ENCODE data around the gene KLHL6.

Gene KLHL6

DNA sequence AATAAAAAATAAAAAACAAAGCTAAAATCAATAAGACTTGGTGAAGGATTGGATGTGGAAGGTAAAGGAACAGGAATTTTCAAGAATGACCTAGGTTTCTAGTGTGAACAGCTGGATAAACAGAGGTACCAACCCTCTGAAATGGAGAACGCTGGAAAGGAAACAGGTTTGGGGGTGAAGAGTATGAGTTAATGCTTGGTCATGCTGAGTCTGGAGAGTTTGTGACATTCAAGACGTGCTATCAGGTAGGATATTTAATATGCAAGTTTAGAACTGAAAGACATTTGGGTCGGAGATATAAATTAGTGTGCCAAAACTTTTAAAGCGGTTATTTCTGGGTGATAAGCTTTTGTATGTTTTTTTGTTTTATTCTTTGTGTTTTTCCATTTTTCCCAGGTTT, 11.4 kb upstream of the KLHL6 start:
- DNase-seq (ENCODE audit: low read depth) = no peak

- DNase-seq (ENCODE audit: low read depth) = no peak
Observed at GRCh38 chr3:183564046-183564445, 8.5 kb upstream of the KLHL6 start.

DNA sequence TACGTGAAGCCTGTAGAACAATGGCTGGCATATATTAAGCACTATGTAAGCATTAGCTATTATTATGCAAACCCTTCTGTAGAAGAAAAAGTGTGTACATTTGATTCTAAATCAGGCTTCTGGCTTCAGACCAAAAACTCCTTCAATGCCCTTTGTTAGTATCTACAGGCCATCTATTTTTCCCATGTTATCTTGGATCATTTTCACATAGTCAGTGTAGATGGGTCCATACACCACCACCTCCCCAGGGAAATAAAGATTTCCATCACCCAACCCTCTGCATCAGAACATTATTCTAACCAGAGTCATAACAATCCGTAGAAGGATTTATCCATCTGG, 8.0 kb upstream of the KLHL6 start:
- DNase-seq (ENCODE audit: low read depth) = no peak

DNA sequence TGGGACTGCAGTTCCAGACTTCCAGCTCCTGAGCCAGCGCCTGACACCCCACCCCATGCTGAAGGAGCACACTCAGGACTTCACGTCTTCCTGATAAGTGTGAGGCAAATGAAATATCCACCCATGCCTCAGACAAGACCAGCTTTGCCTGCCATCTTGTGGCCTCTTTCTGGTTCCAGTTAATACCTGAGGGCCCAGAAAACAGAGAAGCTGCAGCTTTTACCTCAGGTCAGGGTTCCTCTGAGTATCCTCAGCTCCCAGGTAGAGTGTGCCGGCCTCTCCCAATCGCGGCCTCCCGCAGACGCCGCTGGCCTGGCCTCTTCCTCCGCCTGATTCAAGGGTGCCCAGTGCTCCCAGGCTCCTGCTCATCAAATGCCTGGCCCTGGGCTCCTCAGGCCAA, 5.1 kb upstream of the KLHL6 start:
- DNase-seq (ENCODE audit: low read depth) = no peak

GRCh38 chr3:183558495-183558894, 3.0 kb upstream of the KLHL6 start:
- no peak for DNase-seq (ENCODE audit: low read depth)

- DNase-seq (ENCODE audit: low read depth) = no peak
Observed at GRCh38 chr3:183556722-183557121, 1.2 kb upstream of the KLHL6 start.

- DNase-seq (ENCODE audit: low read depth) = no peak
Observed at GRCh38 chr3:183554377-183554776, 1.1 kb downstream of the KLHL6 start.

DNA sequence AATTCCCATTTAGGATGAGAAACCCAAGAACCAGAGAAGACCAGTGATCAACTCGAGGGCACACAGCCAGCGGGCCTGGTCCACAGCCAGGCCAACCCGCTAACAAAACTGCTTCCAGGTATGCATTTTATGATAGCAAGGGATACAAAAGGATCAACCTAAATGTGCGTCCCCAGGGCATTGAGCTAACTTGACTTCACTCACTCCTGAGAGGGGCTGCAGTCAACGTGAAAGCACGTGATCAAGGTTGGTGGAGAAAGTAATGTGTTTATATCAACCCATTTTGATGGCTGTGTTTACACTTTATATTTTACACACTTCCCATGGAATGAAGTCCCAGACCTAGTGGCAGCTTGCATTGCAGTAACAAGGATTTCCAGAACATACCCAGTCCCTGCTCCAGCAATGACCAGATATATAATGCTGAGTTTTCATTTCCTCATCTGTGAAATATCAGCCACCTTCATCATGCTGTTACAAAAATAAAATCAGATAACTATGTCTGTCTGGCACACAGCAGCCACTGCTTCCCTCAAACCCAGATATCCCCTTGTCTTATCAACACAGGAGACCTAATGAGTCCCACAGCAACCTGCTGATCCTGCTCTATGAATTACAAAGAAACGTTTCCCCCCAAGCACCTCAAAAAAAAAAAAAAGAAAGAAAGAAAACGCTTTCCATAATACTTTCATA, 2.0 kb downstream of the KLHL6 start:
- DNase-seq (ENCODE audit: low read depth) = no peak

GRCh38 chr3:183551930-183552329, 3.6 kb downstream of the KLHL6 start:
- DNase-seq (ENCODE audit: low read depth) = no peak

DNA sequence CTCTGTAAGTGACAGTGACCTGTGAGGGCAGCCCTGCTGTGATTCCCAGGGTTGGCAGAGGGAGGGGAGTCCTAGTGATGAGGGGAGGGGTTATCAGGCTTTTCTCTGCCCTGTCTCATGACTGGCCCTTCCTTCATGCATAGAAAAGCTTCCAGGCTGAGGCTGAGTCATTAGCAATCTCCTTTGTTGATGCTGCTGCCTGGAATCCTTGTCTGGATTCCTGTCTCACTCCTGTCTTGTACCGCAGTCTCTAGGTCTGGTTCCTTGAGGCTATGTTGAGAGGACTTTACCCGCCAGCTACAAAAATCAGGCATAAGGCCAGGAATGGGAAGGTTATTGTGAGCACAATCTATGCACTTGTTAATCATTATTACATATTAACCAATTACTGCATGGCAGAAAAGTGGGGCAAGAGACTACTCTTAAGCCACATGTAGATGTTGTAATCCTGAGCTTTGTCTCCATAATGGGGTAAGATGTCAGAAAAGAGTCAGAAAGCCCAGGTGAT, 7.2 kb downstream of the KLHL6 start:
- no peak for DNase-seq (ENCODE audit: low read depth)

DNA sequence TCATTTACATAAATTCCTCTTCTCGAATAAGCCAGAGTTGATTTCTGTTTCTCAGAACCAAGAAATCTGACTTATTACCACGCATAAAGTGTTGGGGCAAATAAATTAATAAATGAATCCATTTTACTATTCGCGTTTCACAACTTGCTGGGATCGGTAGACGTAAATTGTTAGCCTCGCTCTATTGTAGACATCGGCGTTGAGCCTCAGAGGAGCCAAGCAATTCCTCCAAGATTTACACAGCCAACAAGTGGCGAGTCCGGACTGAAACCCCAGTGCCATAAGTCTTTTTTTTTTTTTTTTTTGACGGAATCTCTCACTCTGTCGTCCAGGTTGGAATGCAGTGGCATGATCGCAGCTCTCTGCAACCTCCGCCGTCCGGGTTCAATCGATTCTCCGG, 8.9 kb downstream of the KLHL6 start:
- DNase-seq (ENCODE audit: low read depth) = no peak

GRCh38 chr3:183545708-183546107, 9.8 kb downstream of the KLHL6 start:
- no peak for DNase-seq (ENCODE audit: low read depth)

DNA sequence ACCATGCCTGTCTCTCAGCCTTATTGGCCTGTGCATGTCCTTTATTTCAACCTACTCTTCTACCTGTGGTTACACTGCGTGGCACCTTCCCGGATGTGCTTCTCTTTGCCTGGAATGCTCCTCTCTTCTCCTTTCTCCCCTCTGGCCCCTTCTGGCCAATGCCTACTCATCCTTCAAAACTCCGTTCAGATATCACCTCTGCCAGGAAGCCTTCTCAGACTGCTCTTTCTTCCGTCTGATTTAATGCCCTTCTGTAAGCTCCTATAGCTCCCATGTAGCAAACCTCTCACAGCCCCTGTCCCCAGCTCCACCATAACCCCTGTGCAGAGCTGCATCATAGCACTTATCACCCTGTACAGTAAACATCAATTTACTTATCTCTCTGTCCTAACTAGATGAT, 13.2 kb downstream of the KLHL6 start:
- DNase-seq (ENCODE audit: low read depth) = no peak

DNA sequence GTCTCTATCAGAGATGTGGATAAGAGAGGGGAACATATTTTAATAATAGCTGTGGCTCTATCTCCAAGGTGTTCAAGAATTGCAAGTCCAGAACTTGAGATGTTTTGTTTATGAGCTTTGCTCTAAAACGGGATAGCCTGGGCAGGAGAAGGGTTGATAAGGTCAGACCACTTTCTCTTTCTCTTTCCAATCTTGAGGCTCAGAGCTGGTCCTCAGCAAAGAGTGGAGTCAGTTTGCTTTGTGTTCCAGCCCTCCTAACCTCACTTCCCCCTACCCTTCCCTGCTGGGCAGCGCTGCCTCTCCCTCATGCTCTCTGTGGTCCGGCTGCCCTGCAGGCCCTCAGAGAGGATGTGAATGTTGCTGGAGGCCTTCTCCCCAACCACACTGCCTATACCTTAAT, 13.8 kb downstream of the KLHL6 start:
- DNase-seq (ENCODE audit: low read depth) = no peak

DNA sequence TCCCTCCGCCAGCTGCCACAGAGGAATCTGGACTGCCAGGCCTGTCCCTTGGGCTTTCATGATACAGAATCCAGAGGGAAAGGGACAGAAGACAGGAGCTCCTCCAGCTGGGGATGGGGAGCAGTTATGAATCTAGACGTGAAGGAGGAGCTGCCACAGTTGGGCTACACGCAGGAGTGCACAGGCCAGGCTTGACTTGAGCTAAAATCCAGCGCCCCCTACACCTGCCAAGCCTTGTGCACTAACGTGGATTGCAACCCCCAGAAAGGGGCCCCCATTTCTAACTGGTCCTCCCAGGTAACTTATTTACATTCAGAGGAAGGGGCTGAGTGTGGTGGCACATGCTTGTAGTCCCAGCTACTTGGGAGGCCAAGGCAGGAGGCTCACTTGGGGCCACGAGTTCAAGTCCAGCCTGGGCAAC, 14.3 kb downstream of the KLHL6 start:
- no peak for DNase-seq (ENCODE audit: low read depth)

GRCh38 chr3:183540501-183541234, 14.8 kb downstream of the KLHL6 start:
- DNase-seq (ENCODE audit: low read depth) = no peak

- no peak for DNase-seq (ENCODE audit: low read depth)
Observed at GRCh38 chr3:183539811-183540210, 15.7 kb downstream of the KLHL6 start.

- DNase-seq (ENCODE audit: low read depth) = no peak
Observed at GRCh38 chr3:183538486-183538885, 17.0 kb downstream of the KLHL6 start.

DNA sequence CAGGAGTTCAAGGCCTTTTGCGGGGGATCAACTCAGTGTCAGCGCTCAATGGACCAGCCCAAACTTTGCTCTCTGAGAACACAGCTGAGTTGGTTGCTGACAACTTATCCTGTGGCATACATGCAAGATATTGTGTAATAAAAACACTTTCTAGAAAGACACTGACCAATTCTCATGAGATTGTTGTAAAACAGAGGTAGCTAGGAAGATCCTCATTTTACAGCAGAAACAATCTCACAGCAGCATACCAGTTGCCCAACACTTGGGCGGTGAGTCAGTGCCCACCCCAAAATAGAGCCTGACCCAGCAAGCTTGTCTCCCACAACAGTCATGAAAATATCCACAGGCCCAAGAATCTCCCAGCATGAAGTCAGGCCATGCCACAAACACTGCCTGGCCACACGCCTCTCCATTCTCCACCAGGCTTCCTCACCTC, 18.2 kb downstream of the KLHL6 start:
- no peak for DNase-seq (ENCODE audit: low read depth)

GRCh38 chr3:183536238-183536880, 19.1 kb downstream of the KLHL6 start:
- DNase-seq (ENCODE audit: low read depth) = no peak

- DNase-seq (ENCODE audit: low read depth) = no peak
Observed at GRCh38 chr3:183534249-183534648, 21.3 kb downstream of the KLHL6 start.

GRCh38 chr3:183533412-183534132, 21.9 kb downstream of the KLHL6 start:
- no peak for DNase-seq (ENCODE audit: low read depth)

Measured in fibroblast of the conjunctiva (primary cell).